OCI-LY7 (cell line): ENCODE data around the gene SYNRG. TPM values are rescaled to one million over a fixed set of nuclear protein-coding genes. Genes with fewer than 3 reads are reported as not detected.

Source experiments
- BruUV-seq: library from RNA; stranded (reverse); fragments of 400-500 nt; replicated peaks from 2 replicates; lab custom pipeline; 2021; lab: Mats Ljungman, UMichigan
- CTCF ChIA-PET: fragments of 300-600 bp; sonication (Branson Sonifier 250); formaldehyde crosslinking; loops from one replicate; lab custom pipeline; 2022; ENCODE audit warnings: antibody characterized with exemption; ENCODE audit not compliant: unreplicated experiment; lab: Charles Lee
- POLR2A ChIA-PET: fragments of 300-600 bp; sonication (Branson Sonifier 250); formaldehyde crosslinking; loops from one replicate; lab custom pipeline; 2022; ENCODE audit warnings: antibody characterized with exemption; lab: Charles Lee
- DNase-seq: peaks from one replicate; pipeline ENCODE4 v3.0.0-alpha.2; 2015; ENCODE audit warnings: low spot score
- H2AFZ ChIP-seq: fragments of 200-600 bp; sonication (generic), shearing (Covaris generic); 2 replicates; pipeline ENCODE4 v1.6.1; 2014; ENCODE audit warnings: mild to moderate bottlenecking, antibody characterized with exemption, low read length, moderate library complexity
- H3K27ac ChIP-seq: fragments of 200-600 bp; sonication (generic); 2 replicates; pipeline ENCODE4 v1.5.1; 2014; ENCODE audit warnings: mixed run types, low read depth, mild to moderate bottlenecking, moderate library complexity, low read length, inconsistent platforms; ENCODE audit not compliant: poor library complexity, severe bottlenecking
- H3K36me3 ChIP-seq: fragments of 200-600 bp; sonication (generic); 2 replicates; pipeline ENCODE4 v1.6.1; 2014; ENCODE audit warnings: mild to moderate bottlenecking, antibody characterized with exemption, low read length, moderate library complexity, mixed read lengths; ENCODE audit not compliant: insufficient read depth
- H3K4me1 ChIP-seq: fragments of 200-600 bp; sonication (generic); 2 replicates; pipeline ENCODE4 v1.5.1; 2014; ENCODE audit warnings: mild to moderate bottlenecking, low read length; ENCODE audit not compliant: insufficient read depth, poor library complexity, severe bottlenecking
- H3K4me2 ChIP-seq: fragments of 200-600 bp; sonication (generic); 2 replicates; pipeline ENCODE4 v1.6.1; 2014; ENCODE audit warnings: mild to moderate bottlenecking, low read length
- H3K4me3 ChIP-seq: fragments of 200-600 bp; sonication (generic); 2 replicates; pipeline ENCODE4 v1.5.1; 2014; ENCODE audit warnings: mild to moderate bottlenecking, low read depth, low read length; ENCODE audit not compliant: poor library complexity, severe bottlenecking
- H3K79me2 ChIP-seq: fragments of 200-600 bp; sonication (generic); 2 replicates; pipeline ENCODE4 v1.6.1; 2016; ENCODE audit warnings: low read depth, mild to moderate bottlenecking, low read length, moderate library complexity, mixed read lengths; ENCODE audit not compliant: insufficient read depth
- H3K9me2 ChIP-seq: fragments of 200-600 bp; sonication (generic); 2 replicates; pipeline ENCODE4 v1.6.1; 2016; ENCODE audit warnings: mild to moderate bottlenecking, low read length, mixed read lengths; ENCODE audit not compliant: insufficient read depth
- H3K9me3 ChIP-seq: fragments of 200-600 bp; sonication (generic); 2 replicates; pipeline ENCODE4 v1.6.1; 2014; ENCODE audit warnings: mild to moderate bottlenecking, mixed run types, low read length, mixed read lengths
- H4K20me1 ChIP-seq: fragments of 200-600 bp; sonication (generic); 2 replicates; pipeline ENCODE4 v1.6.1; 2014; ENCODE audit warnings: mild to moderate bottlenecking, antibody characterized with exemption, low read length, moderate library complexity, mixed read lengths; ENCODE audit not compliant: insufficient read depth
- EZH2phosphoT487 ChIP-seq: fragments of 200-600 bp; sonication (generic); IDR thresholded peaks from 2 replicates; pipeline ENCODE4 v1.6.1; 2018; ENCODE audit warnings: low read depth, borderline replicate concordance, mild to moderate bottlenecking, mixed run types, antibody characterized with exemption, low read length, moderate library complexity, mixed read lengths
- intact Hi-C: fragments of 100-400 bp; cut with micrococcal nuclease; formaldehyde crosslinking; loops from one replicate; pipeline ENCODE4 v1.10.0; 2022; ENCODE audit not compliant: unreplicated experiment
- total RNA-seq, 2 experiments: library from RNA; depleted of rRNA in 1 of 2; stranded (reverse); fragments of >200 nt in 1 of 2; shearing (Covaris generic) in 1 of 2; gene quantifications; 2 replicates each; pipeline ENCODE4 v1.2.3, GENCODE V29; 2014 to 2022
- TF ChIP-seq, protein P1 (sequence below): fragments of 200-600 bp; sonication (generic); conservative IDR thresholded peaks from 2 replicates; pipeline ENCODE4 v1.5.1; 2014; ENCODE audit warnings: mild to moderate bottlenecking, antibody characterized with exemption, low read length, moderate library complexity, mixed read lengths

SYNRG gene
- total RNA-seq, 2 experiments from 2014 or later = 39.6 to 132 TPM

DNA sequence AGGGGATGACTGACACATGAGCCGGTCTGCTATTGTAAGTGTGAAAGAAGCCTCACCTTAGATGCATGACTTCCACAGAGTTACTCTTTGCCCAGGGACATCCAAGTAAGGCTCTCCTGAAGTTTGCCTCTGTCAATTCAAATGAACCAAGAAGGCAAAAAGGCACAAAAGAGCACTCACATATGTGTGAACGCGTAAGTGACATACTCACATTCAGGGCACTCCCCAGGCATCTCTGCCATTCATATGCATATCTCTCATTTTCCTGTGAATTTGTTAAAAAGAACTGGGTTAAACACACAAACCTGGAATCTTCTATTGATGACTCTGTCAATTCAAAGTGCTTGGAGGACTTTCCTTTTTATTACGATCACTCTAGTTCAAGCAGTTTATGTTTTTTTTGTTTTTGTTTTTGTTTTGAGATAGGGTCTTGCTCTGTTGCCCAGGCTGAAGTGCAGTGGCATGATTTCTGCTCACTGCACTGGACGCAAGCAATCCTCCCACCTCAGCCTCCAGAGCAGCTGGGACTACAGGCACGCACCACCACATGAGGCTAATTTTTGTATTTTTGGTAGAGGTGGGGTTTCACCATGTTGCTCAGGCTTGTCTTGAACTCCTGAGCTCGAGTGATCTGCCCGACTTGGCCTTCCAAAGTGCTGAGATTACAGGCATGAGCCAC lies 70.1 kb downstream of the SYNRG start:
- TF ChIP-seq EZH2phosphoT487 = no peak
- TF ChIP-seq, protein P1, sequence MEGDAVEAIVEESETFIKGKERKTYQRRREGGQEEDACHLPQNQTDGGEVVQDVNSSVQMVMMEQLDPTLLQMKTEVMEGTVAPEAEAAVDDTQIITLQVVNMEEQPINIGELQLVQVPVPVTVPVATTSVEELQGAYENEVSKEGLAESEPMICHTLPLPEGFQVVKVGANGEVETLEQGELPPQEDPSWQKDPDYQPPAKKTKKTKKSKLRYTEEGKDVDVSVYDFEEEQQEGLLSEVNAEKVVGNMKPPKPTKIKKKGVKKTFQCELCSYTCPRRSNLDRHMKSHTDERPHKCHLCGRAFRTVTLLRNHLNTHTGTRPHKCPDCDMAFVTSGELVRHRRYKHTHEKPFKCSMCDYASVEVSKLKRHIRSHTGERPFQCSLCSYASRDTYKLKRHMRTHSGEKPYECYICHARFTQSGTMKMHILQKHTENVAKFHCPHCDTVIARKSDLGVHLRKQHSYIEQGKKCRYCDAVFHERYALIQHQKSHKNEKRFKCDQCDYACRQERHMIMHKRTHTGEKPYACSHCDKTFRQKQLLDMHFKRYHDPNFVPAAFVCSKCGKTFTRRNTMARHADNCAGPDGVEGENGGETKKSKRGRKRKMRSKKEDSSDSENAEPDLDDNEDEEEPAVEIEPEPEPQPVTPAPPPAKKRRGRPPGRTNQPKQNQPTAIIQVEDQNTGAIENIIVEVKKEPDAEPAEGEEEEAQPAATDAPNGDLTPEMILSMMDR = no peak
- no peaks in the 10 kb centered on the region for H3K9me2 ChIP-seq
- H3K9me3 ChIP-seq = no peaks in the 10 kb centered on the region
- intact Hi-C loops = no loop called here
- peaks cover 100% of the 10 kb centered on the region for H3K36me3 ChIP-seq
- DNase-seq = no peak
- H3K4me2 ChIP-seq = no peak overlapping the region
- CTCF ChIA-PET = no interaction called here
- BruUV-seq = no TSS peak
- H3K79me2 ChIP-seq = peaks cover 16% of the 10 kb centered on the region; the same call in 1 of the 2 replicates
- no peaks in the 10 kb centered on the region for H3K4me1 ChIP-seq
- H2AFZ ChIP-seq = no peak overlapping the region
- POLR2A ChIA-PET = interaction anchor here (0.6 kb wide), 2 partner anchors 55 to 94 kb away, joined by 4 read pairs; no protein-coding TSS in a partner anchor
- no peak overlapping the region for H3K4me3 ChIP-seq
- H4K20me1 ChIP-seq = no peaks in the 10 kb centered on the region
- H3K27ac ChIP-seq = no peak overlapping the region

DNA sequence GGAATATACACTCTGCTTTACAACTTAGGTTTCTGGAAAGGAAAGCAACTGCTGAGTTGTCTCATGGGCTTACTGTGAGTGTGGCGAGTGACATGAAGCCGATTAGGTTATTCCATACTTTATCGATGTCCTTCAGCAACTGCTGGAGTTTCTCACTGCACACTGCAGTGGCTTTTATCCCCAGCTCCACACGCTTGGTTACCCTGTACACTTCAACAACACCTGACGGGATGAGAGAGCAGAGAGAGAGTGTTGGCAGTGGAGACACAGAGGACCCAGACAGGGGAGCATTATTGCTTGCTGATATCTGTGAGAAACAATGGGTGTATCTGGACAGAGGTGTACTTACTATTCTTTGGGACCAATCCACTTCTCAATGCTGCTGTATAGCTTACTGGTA lies 73.3 kb downstream of the SYNRG start:
- ChIA-PET CTCF (no interaction called here), POLR2A (interaction anchor here (0.8 kb wide), 1 partner anchor 35 kb away, joined by 5 read pairs; no protein-coding TSS in a partner anchor)
- no peaks in the 10 kb centered on the region for H3K79me2 ChIP-seq
- H3K9me2 ChIP-seq = no peaks in the 10 kb centered on the region
- intact Hi-C loops = no loop called here
- no TSS peak for BruUV-seq
- no peak overlapping the region for H2AFZ ChIP-seq
- H4K20me1 ChIP-seq = no peaks in the 10 kb centered on the region
- no peak for TF ChIP-seq EZH2phosphoT487
- TF ChIP-seq, protein P1 = no peak
- H3K27ac ChIP-seq = no peak overlapping the region
- H3K9me3 ChIP-seq = no peaks in the 10 kb centered on the region
- no peaks in the 10 kb centered on the region for H3K4me1 ChIP-seq
- H3K4me3 ChIP-seq = no peak overlapping the region
- no peak overlapping the region for H3K4me2 ChIP-seq
- DNase-seq = no peak
- H3K36me3 ChIP-seq = peaks cover 95% of the 10 kb centered on the region

DNA sequence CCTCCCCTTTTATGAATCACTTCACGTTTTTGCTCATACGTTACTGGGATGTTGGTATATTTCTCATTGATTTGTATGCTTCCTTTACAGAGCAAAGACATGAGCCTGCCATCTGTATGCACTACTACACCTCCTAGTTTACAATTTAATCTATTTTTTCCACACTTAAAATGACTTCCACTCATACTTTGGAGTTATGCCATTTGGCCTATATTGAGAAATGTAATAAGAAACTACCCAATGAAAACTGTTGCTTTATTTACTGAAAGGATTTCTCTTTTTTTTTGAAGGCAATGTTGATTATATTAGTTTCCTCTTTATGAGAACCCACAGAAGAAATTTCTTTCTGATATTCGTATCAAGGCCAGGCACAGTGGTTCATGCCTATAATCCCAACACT lies 76.5 kb downstream of the SYNRG start:
- Histone ChIP-seq H3K36me3 (peaks cover 95% of the 10 kb centered on the region), H3K4me3 (no peak overlapping the region), H3K4me1 (no peaks in the 10 kb centered on the region), H3K9me2 (no peaks in the 10 kb centered on the region), H3K9me3 (no peaks in the 10 kb centered on the region), H2AFZ (no peak overlapping the region), H3K79me2 (no peaks in the 10 kb centered on the region), H3K4me2 (no peak overlapping the region), H4K20me1 (no peaks in the 10 kb centered on the region; the same call in 1 of the 2 replicates), H3K27ac (no peak overlapping the region)
- no peak for TF ChIP-seq EZH2phosphoT487
- TF ChIP-seq, protein P1 = no peak
- CTCF ChIA-PET = no interaction called here
- POLR2A ChIA-PET = interaction anchor here (0.7 kb wide), 4 partner anchors 28 to 1517 kb away, joined by 3 to 6 read pairs (median 4); no protein-coding TSS in a partner anchor
- no TSS peak for BruUV-seq
- intact Hi-C loops = no loop called here
- no peak for DNase-seq
